SK-N-SH (cell line): ENCODE results near the gene GABRD. TPM values are rescaled to one million over a fixed set of nuclear protein-coding genes. Genes with fewer than 3 reads are reported as not detected.

Experiments
- CTCF ChIA-PET: fragments of 300-600, 350-600 bp; formaldehyde crosslinking; extraction: SDS; loops from one replicate; lab custom pipeline; 2021; lab: Yijun Ruan, JAX
- POLR2A ChIA-PET: fragments of 350-600 bp; sonication (Branson Sonifier 250); formaldehyde crosslinking; extraction: SDS; loops from one replicate; lab custom pipeline; 2020; ENCODE audit warnings: antibody characterized with exemption, inconsistent platforms; lab: Yijun Ruan, JAX
- DNase-seq: peaks from one replicate; pipeline ENCODE4 v3.0.0; 2012
- H2AFZ ChIP-seq: fragments of 200-600 bp; sonication (generic); 2 replicates; pipeline ENCODE4 v1.8.1; 2016; ENCODE audit warnings: antibody characterized with exemption, mild to moderate bottlenecking, low read depth
- H3F3A ChIP-seq: fragments of 200-600 bp; sonication (generic); replicated peaks from 2 replicates; pipeline ENCODE3; 2016; ENCODE audit warnings: antibody characterized with exemption, mild to moderate bottlenecking; ENCODE audit not compliant: insufficient read depth
- H3K27ac ChIP-seq, 2 experiments: fragments of 200-500 bp in 1 of 2; fragments of 200-600 bp in 1 of 2; sonication (Bioruptor generic) in 1 of 2; sonication (generic), shearing (Covaris generic) in 1 of 2; 2 replicates each; pipeline versions ENCODE4 v1.5.1 to v1.6.1; 2014 to 2016; ENCODE audit warnings: low read depth in 2 of 2, inconsistent platforms in 1 of 2, low read length in 1 of 2, mild to moderate bottlenecking in 1 of 2, mixed read lengths in 1 of 2
- H3K27me3 ChIP-seq: fragments of 200-600 bp; sonication (generic), shearing (Covaris generic); 2 replicates; pipeline ENCODE4 v1.6.1; 2016; ENCODE audit warnings: mixed run types; ENCODE audit not compliant: insufficient read depth
- H3K36me3 ChIP-seq, 2 experiments: fragments of 200-500 bp in 1 of 2; fragments of 200-600 bp in 1 of 2; sonication (Bioruptor generic) in 1 of 2; sonication (generic) in 1 of 2; replicated peaks in 1 of 2; 2 replicates each; pipeline versions ENCODE3 to v1.5.1; 2014 to 2016; ENCODE audit warnings: low read length in 1 of 2, mild to moderate bottlenecking in 1 of 2; ENCODE audit not compliant: insufficient read depth in 2 of 2, control insufficient read depth in 1 of 2
- H3K4me1 ChIP-seq, 2 experiments: fragments of 200-500 bp in 1 of 2; fragments of 200-600 bp in 1 of 2; sonication (Bioruptor generic) in 1 of 2; sonication (generic), shearing (Covaris generic) in 1 of 2; 2 replicates each; pipeline versions ENCODE4 v1.5.1 to v1.6.1; 2014 to 2016; ENCODE audit warnings: low read depth in 1 of 2, low read length in 1 of 2, mixed run types in 1 of 2; ENCODE audit not compliant: insufficient read depth in 2 of 2, control insufficient read depth in 1 of 2
- H3K4me2 ChIP-seq: fragments of 200-600 bp; sonication (generic), shearing (Covaris generic); 2 replicates; pipeline ENCODE4 v1.6.1; 2017; ENCODE audit warnings: mixed run types
- H3K4me3 ChIP-seq, 2 experiments: fragments of 200-500 bp in 1 of 2; fragments of 200-600 bp in 1 of 2; sonication (Bioruptor generic) in 1 of 2; sonication (generic), shearing (Covaris generic) in 1 of 2; 2 replicates each; pipeline versions ENCODE4 v1.5.1 to v1.8.1; 2014 to 2016; ENCODE audit warnings: low read depth in 2 of 2, inconsistent platforms in 1 of 2, low read length in 1 of 2, mild to moderate bottlenecking in 1 of 2, mixed read lengths in 1 of 2, moderate library complexity in 1 of 2
- H3K79me2 ChIP-seq: fragments of 200-600 bp; sonication (generic); 2 replicates; pipeline ENCODE4 v1.8.1; 2017; ENCODE audit warnings: mild to moderate bottlenecking; ENCODE audit not compliant: insufficient read depth
- H3K9ac ChIP-seq: fragments of 200-600 bp; sonication (generic); 2 replicates; pipeline ENCODE4 v1.6.1; 2017; ENCODE audit warnings: mixed run types
- H3K9me2 ChIP-seq: fragments of 200-600 bp; sonication (generic); 2 replicates; pipeline ENCODE4 v1.6.1; 2017; ENCODE audit warnings: mixed run types
- H3K9me3 ChIP-seq: fragments of 200-600 bp; sonication (generic); 2 replicates; pipeline ENCODE4 v1.6.1; 2017; ENCODE audit warnings: mixed run types, mild to moderate bottlenecking, moderate library complexity
- H4K20me1 ChIP-seq: fragments of 200-600 bp; sonication (generic); 2 replicates; pipeline ENCODE4 v1.6.1; 2017; ENCODE audit warnings: mild to moderate bottlenecking, mixed run types; ENCODE audit not compliant: insufficient read depth
- CTCF ChIP-seq: fragments of 200-600 bp; sonication (generic); IDR thresholded peaks from 2 replicates; pipeline ENCODE4 v1.6.1; 2017; ENCODE audit warnings: antibody characterized with exemption, mild to moderate bottlenecking, moderate library complexity
- EZH2phosphoT487 ChIP-seq: fragments of 200-600 bp; sonication (generic); IDR thresholded peaks from 2 replicates; pipeline ENCODE4 v1.6.1; 2017; ENCODE audit warnings: low read depth, mixed run types, mild to moderate bottlenecking, antibody characterized with exemption, moderate library complexity, borderline replicate concordance
- GABPA ChIP-seq: IDR thresholded peaks from 2 replicates; pipeline ENCODE4 v1.4.0; 2012; ENCODE audit warnings: low read depth, mild to moderate bottlenecking
- GATA2 ChIP-seq: sonication (generic); formaldehyde crosslinking; IDR thresholded peaks from 2 replicates; pipeline ENCODE4 v1.5.0; 2020; ENCODE audit warnings: mild to moderate bottlenecking, missing genetic modification reagents
- PBX3 ChIP-seq: IDR thresholded peaks from 2 replicates; pipeline ENCODE4; 2012
- RCOR1 ChIP-seq: fragments of 150-350 bp; IDR thresholded peaks from 2 replicates; pipeline ENCODE4 v1.6.1; 2017; ENCODE audit warnings: antibody characterized with exemption, low read length
- REST ChIP-seq: IDR thresholded peaks from 2 replicates; pipeline ENCODE4 v1.6.1; 2012; ENCODE audit warnings: mild to moderate bottlenecking, low read depth, low read length, moderate library complexity
- TAF1 ChIP-seq: IDR thresholded peaks from 2 replicates; pipeline ENCODE4 v1.6.1; 2012; ENCODE audit warnings: low read depth, mild to moderate bottlenecking, low read length, moderate library complexity, borderline replicate concordance
- TCF12 ChIP-seq: IDR thresholded peaks from 2 replicates; pipeline ENCODE4 v1.4.0; 2012
- USF1 ChIP-seq: IDR thresholded peaks from 2 replicates; pipeline ENCODE4 v1.4.0; 2012; ENCODE audit warnings: low read depth, borderline replicate concordance
- WGBS: methylation state at CpG from one replicate; pipeline ENCODE4 v1.1.6; 2017; ENCODE audit warnings: low lambda C conversion rate; 5-methylcytosine and 5-hydroxymethylcytosine counted together
- polyA plus RNA-seq, 3 experiments: library from polyadenylated mRNA; depleted of rRNA; stranded (reverse); fragments of >200 nt; gene quantifications; 2 replicates each; pipeline ENCODE4 v1.2.3, GENCODE V29; 2012

The GABRD gene
- polyA plus RNA-seq, 1 of the 3 experiments (the other 2 are of a cell fraction): 0.07 TPM

GRCh38 chr1:2000850-2001249 lies 18.3 kb upstream of the GABRD start (continued):
- no peak for TF ChIP-seq USF1

- WGBS: 69% methylated on average over 12 of the region's 13 CpGs
- no peak overlapping the region for H3K27ac ChIP-seq
- CTCF ChIA-PET: interaction anchor here (1.1 to 1.4 kb wide), 3 partner anchors 41 to 45 kb away, joined by 3 to 4 read pairs (median 3); no protein-coding TSS in a partner anchor
- no peak overlapping the region for H3K4me3 ChIP-seq
- H3F3A ChIP-seq: no peaks in the 10 kb centered on the region
- H3K4me1 ChIP-seq: no peaks in the 10 kb centered on the region
- no peaks in the 10 kb centered on the region for H3K9me2 ChIP-seq
- H2AFZ ChIP-seq: no peak overlapping the region
- no peaks in the 10 kb centered on the region for H4K20me1 ChIP-seq
- no peaks in the 10 kb centered on the region for H3K27me3 ChIP-seq
- POLR2A ChIA-PET: no interaction called here
- no peaks in the 10 kb centered on the region for H3K9me3 ChIP-seq
- H3K4me2 ChIP-seq: no peak overlapping the region
- H3K79me2 ChIP-seq: no peaks in the 10 kb centered on the region
- DNase-seq: no peak
- no peak for TF ChIP-seq EZH2phosphoT487
- no peak for TF ChIP-seq PBX3
- TF ChIP-seq TCF12: no peak
- TF ChIP-seq RCOR1: no peak
- TF ChIP-seq GATA2 (CRISPR knock-in tag): no peak
- no peak for TF ChIP-seq TAF1
- TF ChIP-seq CTCF: no peak
- no peak for TF ChIP-seq GABPA
- TF ChIP-seq REST: no peak
- TF ChIP-seq, all 33 proteins: peak for 0
- no peaks in the 10 kb centered on the region for H3K36me3 ChIP-seq
- H3K9ac ChIP-seq: no peak overlapping the region
These were observed 17.3 kb upstream of the GABRD start for GRCh38 chr1:2001773-2002411.
